HFFc6 (cell line): ENCODE data around the gene KISS1R. TPM values are rescaled to one million over a fixed set of nuclear protein-coding genes. Genes with fewer than 3 reads are reported as not detected.

Source experiments
- DNase-seq: peaks from one replicate; pipeline ENCODE4 v3.0.0-alpha.2; 2018
- H3K27ac Mint-ChIP-seq: 2 replicates; pipeline ENCODE4 v1.8.0; 2020; ENCODE audit warnings: mild to moderate bottlenecking, mixed read lengths
- H3K27me3 Mint-ChIP-seq: 2 replicates; pipeline ENCODE4 v1.8.0; 2021; ENCODE audit warnings: mild to moderate bottlenecking, moderate library complexity, mixed read lengths; ENCODE audit not compliant: insufficient read depth
- H3K36me3 Mint-ChIP-seq: 2 replicates; pipeline ENCODE4 v1.8.0; 2021; ENCODE audit warnings: low read depth, mixed read lengths
- H3K4me1 Mint-ChIP-seq: 2 replicates; pipeline ENCODE4 v1.8.0; 2020; ENCODE audit warnings: low read depth, mixed read lengths
- H3K4me3 Mint-ChIP-seq: 2 replicates; pipeline ENCODE4 v1.8.0; 2020; ENCODE audit warnings: mild to moderate bottlenecking, moderate library complexity, mixed read lengths
- H3K9me3 Mint-ChIP-seq: 2 replicates; pipeline ENCODE4 v1.8.0; 2020; ENCODE audit warnings: mild to moderate bottlenecking, mixed read lengths
- total RNA-seq, 6 experiments: library from RNA; stranded (reverse); fragmentation: NEBNext Ultra II Directional; extraction: Animal tissue kit (Norgen Biotek cat#: 25700); gene quantifications; 2 replicates in 1 of 6; 3 replicates in 5 of 6; pipeline ENCODE4 v1.2.3, GENCODE V29; 2021
- TF ChIP-seq, protein P1 (sequence below): fragments of 200-600 bp; sonication (generic); IDR thresholded peaks from 2 replicates; pipeline ENCODE4 v1.5.0; 2021; ENCODE audit warnings: antibody characterized with exemption, mild to moderate bottlenecking

The KISS1R gene
- total RNA-seq, 6 experiments from 2014 or later: not detected

DNA sequence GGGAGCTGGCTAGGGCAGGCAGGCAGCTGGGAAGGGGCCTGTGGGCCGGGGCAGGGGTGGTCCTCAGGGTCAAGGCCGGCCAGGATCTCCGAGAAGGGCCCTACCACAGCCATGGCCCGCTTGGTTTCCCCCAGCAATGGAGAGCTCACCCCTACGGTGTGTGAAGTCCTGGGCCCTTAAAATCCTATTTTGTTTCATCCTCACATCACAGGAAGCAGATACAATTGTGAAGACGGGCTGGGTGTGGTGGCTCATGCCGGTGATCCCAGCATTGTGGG is 15.1 kb upstream of the KISS1R start:
- peaks cover 5% of the 10 kb centered on the region; the same call in 1 of the 2 replicates for H3K36me3 Mint-ChIP-seq
- H3K27me3 Mint-ChIP-seq: peaks cover 1% of the 10 kb centered on the region; the same call in 1 of the 2 replicates
- H3K4me3 Mint-ChIP-seq: no peak overlapping the region
- no peak overlapping the region for H3K27ac Mint-ChIP-seq
- no peaks in the 10 kb centered on the region for H3K4me1 Mint-ChIP-seq
- TF ChIP-seq, protein P1, sequence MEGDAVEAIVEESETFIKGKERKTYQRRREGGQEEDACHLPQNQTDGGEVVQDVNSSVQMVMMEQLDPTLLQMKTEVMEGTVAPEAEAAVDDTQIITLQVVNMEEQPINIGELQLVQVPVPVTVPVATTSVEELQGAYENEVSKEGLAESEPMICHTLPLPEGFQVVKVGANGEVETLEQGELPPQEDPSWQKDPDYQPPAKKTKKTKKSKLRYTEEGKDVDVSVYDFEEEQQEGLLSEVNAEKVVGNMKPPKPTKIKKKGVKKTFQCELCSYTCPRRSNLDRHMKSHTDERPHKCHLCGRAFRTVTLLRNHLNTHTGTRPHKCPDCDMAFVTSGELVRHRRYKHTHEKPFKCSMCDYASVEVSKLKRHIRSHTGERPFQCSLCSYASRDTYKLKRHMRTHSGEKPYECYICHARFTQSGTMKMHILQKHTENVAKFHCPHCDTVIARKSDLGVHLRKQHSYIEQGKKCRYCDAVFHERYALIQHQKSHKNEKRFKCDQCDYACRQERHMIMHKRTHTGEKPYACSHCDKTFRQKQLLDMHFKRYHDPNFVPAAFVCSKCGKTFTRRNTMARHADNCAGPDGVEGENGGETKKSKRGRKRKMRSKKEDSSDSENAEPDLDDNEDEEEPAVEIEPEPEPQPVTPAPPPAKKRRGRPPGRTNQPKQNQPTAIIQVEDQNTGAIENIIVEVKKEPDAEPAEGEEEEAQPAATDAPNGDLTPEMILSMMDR: no peak
- no peak for DNase-seq
- H3K9me3 Mint-ChIP-seq: no peaks in the 10 kb centered on the region

DNA sequence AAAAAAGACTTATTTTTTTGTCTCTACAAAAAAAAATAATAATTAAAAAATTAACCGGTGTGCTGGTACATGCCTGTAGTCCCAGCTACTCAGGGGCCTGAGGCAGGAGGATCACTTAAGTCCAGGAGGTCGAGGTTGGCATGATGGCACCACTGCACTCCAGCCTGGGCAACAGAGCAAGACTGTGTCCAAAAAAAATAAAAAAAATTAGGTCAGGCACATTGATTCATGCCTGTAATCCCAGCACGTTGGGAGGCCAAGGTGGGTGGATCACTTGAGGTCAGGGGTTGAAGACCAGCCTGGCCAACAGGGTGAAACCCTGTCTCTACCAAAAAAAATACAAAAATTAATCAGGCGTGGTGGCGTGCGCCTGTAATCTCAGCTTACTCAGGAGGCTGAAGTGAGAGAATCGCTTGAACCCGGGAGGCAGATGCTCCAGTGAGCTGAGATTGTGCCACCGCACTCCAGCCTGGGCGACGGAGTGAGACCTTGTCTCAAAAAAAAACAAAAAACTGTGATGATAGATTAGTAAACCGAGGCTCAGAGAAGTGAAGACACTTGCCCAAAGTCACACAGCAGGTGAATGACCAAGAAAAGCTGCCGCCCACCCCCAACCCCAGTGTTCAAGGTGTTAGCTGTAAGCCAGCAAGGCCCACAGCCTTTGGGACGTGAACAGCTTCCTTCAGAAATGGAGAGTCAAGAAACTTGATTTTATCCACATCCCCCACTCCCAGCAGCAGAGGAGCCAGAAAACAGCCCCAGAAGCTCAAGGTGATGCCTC is 14.5 kb upstream of the KISS1R start:
- Mint-ChIP-seq H3K27me3 (peaks cover 1% of the 10 kb centered on the region; the same call in 1 of the 2 replicates), H3K4me1 (no peaks in the 10 kb centered on the region), H3K9me3 (no peaks in the 10 kb centered on the region), H3K36me3 (peaks cover 5% of the 10 kb centered on the region; the same call in 1 of the 2 replicates), H3K27ac (no peak overlapping the region), H3K4me3 (no peak overlapping the region)
- TF ChIP-seq, protein P1: no peak
- DNase-seq: no peak

DNA sequence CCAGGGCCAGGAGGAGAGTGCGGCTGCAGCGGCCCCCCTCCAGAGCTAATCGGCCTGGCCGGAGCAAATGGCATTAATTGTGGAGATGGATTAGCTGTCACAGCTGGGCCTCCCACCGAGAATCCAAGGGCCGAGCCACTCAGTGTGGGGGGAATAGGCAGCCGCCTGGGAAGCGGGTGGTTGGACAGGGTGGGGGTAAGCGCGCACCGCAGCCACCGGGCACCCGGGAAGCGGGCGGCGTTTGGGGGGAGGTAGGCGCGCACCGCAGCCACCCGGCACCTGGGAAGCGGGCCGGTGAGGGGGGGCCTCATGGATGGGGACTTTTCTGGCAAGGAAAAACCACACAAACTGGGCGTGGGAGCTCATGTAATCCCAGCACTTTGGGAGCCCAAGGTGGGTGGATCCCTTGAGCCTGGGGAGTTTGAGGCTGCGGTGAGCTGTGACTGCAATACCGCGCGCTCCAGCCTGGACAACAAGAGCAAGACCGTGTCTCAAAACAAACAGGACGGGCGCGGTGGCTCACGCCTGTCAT is 13.8 kb upstream of the KISS1R start:
- Mint-ChIP-seq H3K27ac (no peak overlapping the region), H3K4me1 (no peaks in the 10 kb centered on the region), H3K27me3 (peaks cover 1% of the 10 kb centered on the region; the same call in 1 of the 2 replicates), H3K9me3 (no peaks in the 10 kb centered on the region), H3K36me3 (peaks cover 5% of the 10 kb centered on the region; the same call in 1 of the 2 replicates), H3K4me3 (no peak overlapping the region)
- TF ChIP-seq, protein P1: no peak
- DNase-seq: no peak

DNA sequence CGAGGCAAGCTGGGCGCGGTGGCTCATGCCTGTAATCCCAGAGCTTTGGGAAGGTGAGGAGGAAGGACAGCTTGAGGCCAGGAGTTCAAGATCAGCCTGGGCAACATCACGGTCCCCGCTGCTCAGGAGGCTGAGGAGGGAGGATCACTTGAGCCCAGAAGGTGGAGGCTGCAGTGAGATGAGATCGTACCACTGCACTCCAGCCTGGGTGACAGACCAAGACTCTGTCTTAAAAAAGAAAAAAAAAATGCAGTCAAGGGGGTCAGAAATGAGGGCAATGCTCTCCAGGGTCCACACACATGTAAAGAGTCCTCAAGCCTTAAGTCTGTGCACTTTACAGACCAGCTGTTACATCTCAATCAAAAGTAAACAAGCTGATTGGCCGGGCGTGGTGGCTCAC is 12.6 kb upstream of the KISS1R start:
- no peak for DNase-seq
- Mint-ChIP-seq H3K9me3 (no peaks in the 10 kb centered on the region), H3K4me1 (peaks cover 8% of the 10 kb centered on the region), H3K36me3 (peaks cover 5% of the 10 kb centered on the region; the same call in 1 of the 2 replicates), H3K4me3 (no peak overlapping the region), H3K27ac (no peak overlapping the region), H3K27me3 (peaks cover 1% of the 10 kb centered on the region; the same call in 1 of the 2 replicates)
- TF ChIP-seq, protein P1: no peak

DNA sequence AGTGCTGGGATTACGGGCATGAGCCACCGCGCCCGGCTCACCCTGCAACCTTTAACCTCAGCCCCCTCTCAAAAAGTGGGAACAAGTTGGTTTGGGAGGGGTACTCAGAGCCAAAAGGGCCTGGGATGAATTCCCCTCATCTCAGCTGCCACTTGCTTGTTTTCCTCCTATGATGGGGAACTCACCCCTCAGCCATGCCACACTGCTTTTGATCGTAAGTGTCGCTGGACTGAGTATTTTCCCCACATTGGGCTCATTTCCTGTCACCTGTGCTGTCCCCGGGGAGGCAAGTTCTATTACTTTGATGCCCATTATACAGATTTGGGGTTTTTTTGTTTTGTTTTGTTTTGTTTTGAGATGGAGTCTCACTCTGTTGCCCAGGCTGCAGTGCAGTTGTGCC is 10.7 kb upstream of the KISS1R start:
- TF ChIP-seq, protein P1: no peak
- Mint-ChIP-seq H3K36me3 (peaks cover 5% of the 10 kb centered on the region; the same call in 1 of the 2 replicates), H3K27me3 (peaks cover 1% of the 10 kb centered on the region; the same call in 1 of the 2 replicates), H3K4me3 (no peak overlapping the region), H3K27ac (no peak overlapping the region), H3K4me1 (peaks cover 11% of the 10 kb centered on the region), H3K9me3 (no peaks in the 10 kb centered on the region)
- DNase-seq: no peak
